ENCODE measurements around the gene DNAI4. TPM values are rescaled to one million over a fixed set of nuclear protein-coding genes. Genes with fewer than 3 reads are reported as not detected.
A peak's percentile ranks its signal among the peaks of the same experiment; 100 is the strongest.

DNAI4 gene
- total and polyA plus RNA-seq, 9 of the 15 experiments (the other 6 are each of a cell fraction or from before 2014, with no cell fraction given), result 0.57 to 4.8 (median 2.6) TPM; not detected in 1

DNA sequence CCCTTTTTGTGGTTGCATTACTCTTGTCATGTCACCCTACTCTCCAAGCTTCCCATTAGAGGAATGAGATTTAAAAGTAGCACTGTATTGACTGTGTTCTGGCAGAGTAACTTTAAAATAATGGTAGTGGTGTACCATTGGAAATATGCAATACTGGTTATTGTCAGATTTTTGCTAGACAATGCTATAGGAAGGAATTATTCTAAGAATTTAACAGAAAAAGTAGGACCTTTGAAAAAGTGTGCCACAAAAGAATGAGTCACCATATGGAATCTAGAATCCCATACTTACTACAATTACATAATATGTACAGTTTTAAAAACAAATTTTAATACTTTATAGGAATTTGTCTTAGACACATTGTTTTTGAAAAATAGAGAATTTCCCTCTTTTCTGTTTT lies 14.0 kb upstream of the DNAI4 start:
- no peak for FAIRE-seq
- CTCF ChIA-PET (ENCODE audit: low intra/inter-chr PET ratio), result no interaction called here
- in situ Hi-C loops (cut with MboI), result no loop called here

More for the DNA sequence above, 14.0 kb upstream of the DNAI4 start:
- intact Hi-C loops (cut with micrococcal nuclease), result loop anchor here (10.0 kb wide), 1 partner anchor 1464 kb away; no protein-coding TSS in a partner anchor
- Histone ChIP-seq H3K4me1 (replicated peaks in 1 of 2; ENCODE audit: control insufficient read depth in 2 of 2, insufficient read depth in 2 of 2, low read length in 2 of 2) (peaks cover 14 to 19% of the 10 kb centered on the region in 2 experiments), H3K9me3 (replicated peaks; ENCODE audit: control insufficient read depth, insufficient read depth, low read depth, low read length) (no peaks in the 10 kb centered on the region), H2AFZ (ENCODE audit: low read depth, low read length) (no peak overlapping the region), H3K9ac (ENCODE audit: insufficient read depth in 1 of 2, low read depth in 2 of 2, low read length in 2 of 2) (0 out of 4 replicates have a peak overlapping the region, but pooled peaks of 1 of the 2 experiments have one; percentile 0), H3K27me3 (ENCODE audit: control insufficient read depth in 2 of 2, insufficient read depth in 2 of 2, low read length in 2 of 2) (no peaks in the 10 kb centered on the region), H3K27ac (ENCODE audit: extremely low read depth, low read depth, low read length) (peak overlapping the region; percentile 36; the same call in 1 of the 3 replicates), H3K36me3 (ENCODE audit: control insufficient read depth, insufficient read depth, low read length) (peaks cover 38% of the 10 kb centered on the region; the same call in 2 of the 3 replicates), H4K20me1 (replicated peaks; ENCODE audit: control insufficient read depth, insufficient read depth, low read length) (no peaks in the 10 kb centered on the region), H3K9me1 (ENCODE audit: control insufficient read depth, insufficient read depth, low read length) (no peaks in the 10 kb centered on the region), H3K79me2 (ENCODE audit: control insufficient read depth, insufficient read depth, low read length) (peaks cover 99% of the 10 kb centered on the region), H3K4me3 (no peak overlapping the region), H3K4me2 (ENCODE audit: insufficient read depth, low read length) (no peak overlapping the region)
- no peak for TF ChIP-seq ADNP (tag; IDR thresholded peaks at IDR 0.05)
- TF ChIP-seq MYBL2 (IDR thresholded peaks at IDR 0.05; ENCODE audit: low read depth), result 0 out of 2 replicates have a peak, but pooled peaks have one; percentile 16
- no peak for TF ChIP-seq MYBL2 (CRISPR knock-in tag; IDR thresholded peaks at IDR 0.05; ENCODE audit: borderline replicate concordance)
- no peak for TF ChIP-seq ZNF263 (CRISPR knock-in tag; IDR thresholded peaks at IDR 0.05; ENCODE audit: borderline replicate concordance)
- TF ChIP-seq ZNF121 (CRISPR knock-in tag; conservative IDR thresholded peaks at IDR 0.05), result no peak
- TF ChIP-seq, protein P1, sequence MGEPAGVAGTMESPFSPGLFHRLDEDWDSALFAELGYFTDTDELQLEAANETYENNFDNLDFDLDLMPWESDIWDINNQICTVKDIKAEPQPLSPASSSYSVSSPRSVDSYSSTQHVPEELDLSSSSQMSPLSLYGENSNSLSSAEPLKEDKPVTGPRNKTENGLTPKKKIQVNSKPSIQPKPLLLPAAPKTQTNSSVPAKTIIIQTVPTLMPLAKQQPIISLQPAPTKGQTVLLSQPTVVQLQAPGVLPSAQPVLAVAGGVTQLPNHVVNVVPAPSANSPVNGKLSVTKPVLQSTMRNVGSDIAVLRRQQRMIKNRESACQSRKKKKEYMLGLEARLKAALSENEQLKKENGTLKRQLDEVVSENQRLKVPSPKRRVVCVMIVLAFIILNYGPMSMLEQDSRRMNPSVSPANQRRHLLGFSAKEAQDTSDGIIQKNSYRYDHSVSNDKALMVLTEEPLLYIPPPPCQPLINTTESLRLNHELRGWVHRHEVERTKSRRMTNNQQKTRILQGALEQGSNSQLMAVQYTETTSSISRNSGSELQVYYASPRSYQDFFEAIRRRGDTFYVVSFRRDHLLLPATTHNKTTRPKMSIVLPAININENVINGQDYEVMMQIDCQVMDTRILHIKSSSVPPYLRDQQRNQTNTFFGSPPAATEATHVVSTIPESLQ (CRISPR knock-in tag; IDR thresholded peaks at IDR 0.05), result no peak
- TF ChIP-seq, protein P2, sequence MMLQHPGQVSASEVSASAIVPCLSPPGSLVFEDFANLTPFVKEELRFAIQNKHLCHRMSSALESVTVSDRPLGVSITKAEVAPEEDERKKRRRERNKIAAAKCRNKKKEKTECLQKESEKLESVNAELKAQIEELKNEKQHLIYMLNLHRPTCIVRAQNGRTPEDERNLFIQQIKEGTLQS (IDR thresholded peaks at IDR 0.05), result peak; percentile 73
- TF ChIP-seq, protein P2 (CRISPR knock-in tag; conservative IDR thresholded peaks at IDR 0.05), result no peak
- 0 out of 2 replicates have a peak, but pooled peaks have one; percentile 39 for TF ChIP-seq FOXM1 (IDR thresholded peaks at IDR 0.05; ENCODE audit: low read depth)
- no peak for TF ChIP-seq FOXM1 (CRISPR knock-in tag; IDR thresholded peaks at IDR 0.05; ENCODE audit: low read depth)
- no peak for TF ChIP-seq LARP7 (IDR thresholded peaks at IDR 0.05)
- TF ChIP-seq FOSL1 (tag; conservative IDR thresholded peaks at IDR 0.05), result peak; percentile 55
- ATAC-seq (0 out of 3 replicates have a peak, but pooled peaks have one; percentile 6), DNase-seq (ENCODE audit: extremely low read depth in 1 of 4, low spot score in 3 of 4) (no peak)
- BruUV-seq (replicated peaks), result no TSS peak
- POLR2A ChIA-PET, result interaction anchor here (1.3 to 2.0 kb wide), 2 partner anchors 9 kb away, joined by 4 to 6 read pairs; no protein-coding TSS in a partner anchor
